ENCODE results near the gene CDC42BPA.

- TF ChIP-seq CTCF (IDR thresholded peaks at IDR 0.05): no peak
- TF ChIP-seq TCF7 (CRISPR knock-in tag; IDR thresholded peaks at IDR 0.05; ENCODE audit: low read depth): no peak
- no peak for TF ChIP-seq ZBTB43 (CRISPR knock-in tag; IDR thresholded peaks at IDR 0.05)
- TF ChIP-seq USF2 (CRISPR knock-in tag; IDR thresholded peaks at IDR 0.05): no peak
- no peak for TF ChIP-seq IRF1 (CRISPR knock-in tag; IDR thresholded peaks at IDR 0.05)
- no peak for TF ChIP-seq GRHL2 (CRISPR knock-in tag; IDR thresholded peaks at IDR 0.05; ENCODE audit: insufficient replicate concordance, severe bottlenecking)
Measured at GRCh38 chr1:227166559-227166958, 151.7 kb downstream of the CDC42BPA start.
